Peyer's patch (tissue), 4 donors: Measurements from ENCODE around the gene MLPH.

Experiments used
- CTCF ChIP-seq, 6 experiments: fragments of 450-650 bp in 4 of 6; fragments of 200-600 bp in 2 of 6; sonication (generic) in 1 of 6; IDR thresholded peaks; one replicate each; pipeline ENCODE4 v1.5.1; 2017 to 2019; ENCODE audit warnings: antibody characterized with exemption in 6 of 6, mild to moderate bottlenecking in 3 of 6, moderate library complexity in 1 of 6
- POLR2A ChIP-seq, 2 donors: fragments of 450-650 bp; IDR thresholded peaks; one replicate each; pipeline ENCODE4 v1.5.1; 2017; ENCODE audit warnings: antibody characterized with exemption in 2 of 2, mild to moderate bottlenecking in 2 of 2, moderate library complexity in 2 of 2

- TF ChIP-seq CTCF (IDR thresholded peaks at IDR 0.05) = no peak
- no peak for TF ChIP-seq POLR2A (IDR thresholded peaks at IDR 0.05)
Measured at GRCh38 chr2:237485304-237485703, 1.7 kb upstream of the MLPH start.
